Measurements from ENCODE around the gene FUCA1. TPM values are rescaled to one million over a fixed set of nuclear protein-coding genes. Genes with fewer than 3 reads are reported as not detected.
"Not testable (repeated sequence)": the region's sequence is repeated elsewhere in the genome, so short reads cannot be mapped to it uniquely, and the experiment has no call there.

Gene FUCA1
- polyA plus RNA-seq (ENCODE audit: insufficient read length in 3 of 3) = 10 to 100 TPM; 48.0 to 57.7 (median 50.4) TPM

- DNase-seq (ENCODE audit: low read depth in 3 of 3, low spot score in 2 of 3) = peak; percentile 86 to 93 (median 92)
These were observed at the start of gene FUCA1 for GRCh38 chr1:23867895-23868556. FUCA1 (minus strand) TSS chr1:23868290; CDS start chr1:23868286, 4 bp downstream.

- DNase-seq (ENCODE audit: low read depth in 3 of 3, low spot score in 2 of 3) = peak in 2 of 3 donors; percentile 27 to 59
These were observed 48.4 kb upstream of the FUCA1 start for GRCh38 chr1:23916209-23917131.

GRCh38 chr1:23915466-23915865, 47.4 kb upstream of the FUCA1 start:
- no peak for DNase-seq (ENCODE audit: low read depth in 3 of 3, low spot score in 2 of 3)

- DNase-seq (ENCODE audit: low read depth in 3 of 3, low spot score in 2 of 3) = no peak
These were observed 46.8 kb upstream of the FUCA1 start for GRCh38 chr1:23914921-23915320.

GRCh38 chr1:23913212-23913880, 45.3 kb upstream of the FUCA1 start, which contains the start of gene CNR2:
CNR2 (minus strand) TSS chr1:23913362; CDS start chr1:23875617, 37,745 bp downstream.
- DNase-seq (ENCODE audit: low read depth in 3 of 3, low spot score in 2 of 3) = no peak

- no peak for DNase-seq (ENCODE audit: low read depth in 3 of 3, low spot score in 2 of 3)
These were observed 43.8 kb upstream of the FUCA1 start for GRCh38 chr1:23911921-23912320.

- DNase-seq (ENCODE audit: low read depth in 3 of 3, low spot score in 2 of 3) = no peak
These were observed 42.6 kb upstream of the FUCA1 start for GRCh38 chr1:23910553-23911246.

GRCh38 chr1:23910144-23910543, 42.1 kb upstream of the FUCA1 start:
- DNase-seq (ENCODE audit: low read depth in 3 of 3, low spot score in 2 of 3) = no peak

- DNase-seq (ENCODE audit: low read depth in 3 of 3, low spot score in 2 of 3) = no peak
These were observed 41.3 kb upstream of the FUCA1 start for GRCh38 chr1:23909412-23909811.

- DNase-seq (ENCODE audit: low read depth in 3 of 3, low spot score in 2 of 3) = no peak
These were observed 40.6 kb upstream of the FUCA1 start for GRCh38 chr1:23908453-23909341.

GRCh38 chr1:23906731-23907130, 38.6 kb upstream of the FUCA1 start:
- no peak for DNase-seq (ENCODE audit: low read depth in 3 of 3, low spot score in 2 of 3)

GRCh38 chr1:23905461-23906025, 37.5 kb upstream of the FUCA1 start:
- no peak for DNase-seq (ENCODE audit: low read depth in 3 of 3, low spot score in 2 of 3)

GRCh38 chr1:23904748-23905357, 36.8 kb upstream of the FUCA1 start:
- no peak for DNase-seq (ENCODE audit: low read depth in 3 of 3, low spot score in 2 of 3)

- no peak for DNase-seq (ENCODE audit: low read depth in 3 of 3, low spot score in 2 of 3)
These were observed 35.7 kb upstream of the FUCA1 start for GRCh38 chr1:23903754-23904153.

GRCh38 chr1:23902321-23903278, 34.5 kb upstream of the FUCA1 start:
- no peak for DNase-seq (ENCODE audit: low read depth in 3 of 3, low spot score in 2 of 3)

GRCh38 chr1:23900017-23900416, 31.9 kb upstream of the FUCA1 start:
- DNase-seq (ENCODE audit: low read depth in 3 of 3, low spot score in 2 of 3) = not testable (repeated sequence)

GRCh38 chr1:23899070-23899469, 31.0 kb upstream of the FUCA1 start:
- no peak for DNase-seq (ENCODE audit: low read depth in 3 of 3, low spot score in 2 of 3)

- no peak for DNase-seq (ENCODE audit: low read depth in 3 of 3, low spot score in 2 of 3)
These were observed 29.0 kb upstream of the FUCA1 start for GRCh38 chr1:23897083-23897482.
